Measurements from ENCODE around the gene H3-3A. TPM values are rescaled to one million over a fixed set of nuclear protein-coding genes. Genes with fewer than 3 reads are reported as not detected.

Gene H3-3A
- total RNA-seq, 5 donors from 2014 or later (not counting 1 experiment from before 2014, with no cell fraction given), result 340 to 391 (median 366) TPM

DNA sequence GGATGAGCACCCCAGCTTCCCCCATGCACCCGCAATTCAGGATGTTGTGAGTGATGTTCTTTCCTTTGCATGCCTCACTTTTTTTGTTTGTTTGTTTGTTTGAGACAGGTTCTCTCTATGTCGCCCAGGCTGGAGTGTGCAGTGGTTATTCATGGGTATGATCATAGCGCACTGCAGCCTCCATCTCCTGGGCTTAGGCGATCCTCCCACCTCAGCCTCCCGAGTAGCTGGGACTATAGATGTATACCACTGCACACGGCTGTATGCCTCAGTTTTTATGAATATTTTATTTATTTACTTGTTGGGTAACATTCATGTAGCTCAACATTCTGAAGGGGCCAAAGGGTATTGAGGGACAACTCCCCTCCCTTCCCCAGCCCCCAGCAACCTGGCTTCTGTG lies 54.8 kb downstream of the H3-3A start:
- peaks cover 0 to 11% of the 10 kb centered on the region in 2 experiments for H3K27me3 ChIP-seq (replicated peaks in 1 of 2; ENCODE audit: control insufficient read depth in 2 of 2, extremely low read depth in 1 of 2, insufficient read depth in 2 of 2, low read length in 1 of 2)
- no peaks in the 10 kb centered on the region for H3K36me3 Mint-ChIP-seq
- no peak overlapping the region for H3K4me3 ChIP-seq (ENCODE audit: control insufficient read depth in 1 of 2, extremely low read depth in 1 of 2, low read length in 1 of 2)
- POLR2A ChIA-PET, result interaction anchor here in 1 of 2 donors (0.5 kb wide), 1 partner anchor 68 kb away, joined by 3 read pairs; no protein-coding TSS in a partner anchor
- peaks cover under 1 to 18% (median 8%) of the 10 kb centered on the region in 3 donors for H3K4me1 Mint-ChIP-seq
- WGBS (ENCODE audit: insufficient coverage), result 88% methylated on average over 1 of the region's 6 CpGs
- H3K27ac ChIP-seq (ENCODE audit: low read length), result no peak overlapping the region
- ATAC-seq (replicated peaks in 1 of 4) (no peak), DNase-seq (no peak)
- H3K4me3 Mint-ChIP-seq, result no peak overlapping the region
- no peak overlapping the region for H3K27ac Mint-ChIP-seq
- no peaks in the 10 kb centered on the region for H3K9me3 Mint-ChIP-seq
- no peaks in the 10 kb centered on the region for H3K9me3 ChIP-seq
- no peaks in the 10 kb centered on the region for H3K36me3 ChIP-seq (ENCODE audit: control insufficient read depth in 2 of 2, extremely low read depth in 1 of 2, insufficient read depth in 1 of 2, low read length in 1 of 2)
- H3K4me1 ChIP-seq (ENCODE audit: control insufficient read depth in 1 of 2, extremely low read depth in 1 of 2, insufficient read depth in 2 of 2, low read length in 2 of 2), result peaks cover 7 to 12% of the 10 kb centered on the region in 2 experiments
- CTCF ChIA-PET, result interaction anchor here in 1 of 2 donors (1.0 kb wide), 1 partner anchor 53 kb away, joined by 6 read pairs; no protein-coding TSS in a partner anchor
- H3K27me3 Mint-ChIP-seq, result no peaks in the 10 kb centered on the region

DNA sequence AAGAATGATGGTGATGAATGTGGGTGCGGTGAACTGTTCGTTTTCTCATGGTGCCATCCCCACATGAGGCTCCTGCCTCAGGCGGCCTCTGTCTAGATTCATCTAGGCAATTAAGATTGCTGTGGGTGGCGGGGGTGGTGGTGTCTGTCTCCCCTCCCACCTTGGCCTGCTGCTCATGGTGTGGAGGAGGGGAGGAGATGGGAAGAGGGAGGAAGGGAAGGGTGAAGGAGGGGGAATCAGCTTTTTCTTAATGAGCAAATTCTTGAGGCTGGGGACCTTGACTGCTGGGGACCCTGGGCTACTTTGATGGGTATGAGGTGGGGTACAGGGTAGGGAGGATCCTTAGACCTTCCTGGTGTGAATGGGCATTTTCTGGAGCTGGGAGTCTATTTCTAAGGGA lies 55.8 kb downstream of the H3-3A start:
- Histone ChIP-seq H3K36me3 (ENCODE audit: control insufficient read depth in 2 of 2, extremely low read depth in 1 of 2, insufficient read depth in 1 of 2, low read length in 1 of 2) (no peaks in the 10 kb centered on the region), H3K9me3 (no peaks in the 10 kb centered on the region), H3K27me3 (replicated peaks in 1 of 2; ENCODE audit: control insufficient read depth in 2 of 2, extremely low read depth in 1 of 2, insufficient read depth in 2 of 2, low read length in 1 of 2) (peaks cover 0 to 11% of the 10 kb centered on the region in 2 experiments), H3K4me3 (ENCODE audit: control insufficient read depth in 1 of 2, extremely low read depth in 1 of 2, low read length in 1 of 2) (no peak overlapping the region), H3K27ac (ENCODE audit: low read length) (no peak overlapping the region), H3K4me1 (ENCODE audit: control insufficient read depth in 1 of 2, extremely low read depth in 1 of 2, insufficient read depth in 2 of 2, low read length in 2 of 2) (peaks cover 7 to 22% of the 10 kb centered on the region in 2 experiments)
- POLR2A ChIA-PET, result interaction anchor here in 1 of 2 donors (0.6 kb wide), 2 partner anchors 20 to 277 kb away, joined by 4 read pairs; no protein-coding TSS in a partner anchor
- no peak for DNase-seq
- Mint-ChIP-seq H3K4me3 (no peak overlapping the region), H3K4me1 (peaks cover 7 to 21% (median 14%) of the 10 kb centered on the region in 3 donors), H3K27me3 (no peaks in the 10 kb centered on the region), H3K36me3 (no peaks in the 10 kb centered on the region), H3K9me3 (no peaks in the 10 kb centered on the region), H3K27ac (no peak overlapping the region)
- CTCF ChIA-PET, result interaction anchor here (0.5 to 1.4 kb wide), 2 partner anchors 54 to 162 kb away, joined by 3 read pairs; no protein-coding TSS in a partner anchor
- WGBS (ENCODE audit: insufficient coverage), result 80% methylated on average over 1 of the region's 4 CpGs
- no peak for ATAC-seq (replicated peaks in 1 of 4)

DNA sequence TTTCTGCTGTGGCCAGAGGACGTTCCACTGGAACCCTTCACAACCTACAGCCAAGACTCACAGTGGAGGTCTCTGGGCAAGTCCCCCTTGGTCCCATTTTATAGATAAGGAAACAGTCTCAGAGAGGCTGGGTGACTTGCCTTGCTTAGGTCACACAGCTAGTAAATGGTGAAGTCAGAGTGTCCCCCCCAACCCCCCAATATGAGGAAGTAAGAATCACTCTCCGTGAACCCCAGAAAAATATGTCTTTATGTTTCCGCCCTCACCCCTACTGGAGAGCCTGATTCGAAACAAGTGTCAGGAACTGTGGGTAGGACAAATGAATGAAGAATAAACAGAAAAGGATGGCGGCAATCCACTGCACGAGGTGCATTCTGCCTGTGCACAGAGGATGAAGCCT lies 56.7 kb downstream of the H3-3A start:
- ATAC-seq (replicated peaks in 1 of 4) (no peak), DNase-seq (no peak)
- Histone ChIP-seq H3K9me3 (no peaks in the 10 kb centered on the region), H3K4me1 (ENCODE audit: control insufficient read depth in 1 of 2, extremely low read depth in 1 of 2, insufficient read depth in 2 of 2, low read length in 2 of 2) (peaks cover 7 to 27% of the 10 kb centered on the region in 2 experiments), H3K4me3 (ENCODE audit: control insufficient read depth in 1 of 2, extremely low read depth in 1 of 2, low read length in 1 of 2) (no peak overlapping the region), H3K36me3 (ENCODE audit: control insufficient read depth in 2 of 2, extremely low read depth in 1 of 2, insufficient read depth in 1 of 2, low read length in 1 of 2) (no peaks in the 10 kb centered on the region), H3K27ac (ENCODE audit: low read length) (no peak overlapping the region), H3K27me3 (replicated peaks in 1 of 2; ENCODE audit: control insufficient read depth in 2 of 2, extremely low read depth in 1 of 2, insufficient read depth in 2 of 2, low read length in 1 of 2) (peaks cover 0 to 11% of the 10 kb centered on the region in 2 experiments)
- no peaks in the 10 kb centered on the region for H3K9me3 Mint-ChIP-seq
- ChIA-PET POLR2A (no interaction called here), CTCF (interaction anchor here in 1 of 2 donors (1.4 kb wide), 1 partner anchor 55 kb away, joined by 3 read pairs; no protein-coding TSS in a partner anchor)
- H3K4me3 Mint-ChIP-seq, result no peak overlapping the region
- no peak overlapping the region for H3K27ac Mint-ChIP-seq
- peaks cover 15 to 28% (median 21%) of the 10 kb centered on the region in 3 donors for H3K4me1 Mint-ChIP-seq
- no peaks in the 10 kb centered on the region for H3K27me3 Mint-ChIP-seq
- WGBS (ENCODE audit: insufficient coverage), result 96% methylated on average over 3 of the region's 6 CpGs
- H3K36me3 Mint-ChIP-seq, result no peaks in the 10 kb centered on the region

DNA sequence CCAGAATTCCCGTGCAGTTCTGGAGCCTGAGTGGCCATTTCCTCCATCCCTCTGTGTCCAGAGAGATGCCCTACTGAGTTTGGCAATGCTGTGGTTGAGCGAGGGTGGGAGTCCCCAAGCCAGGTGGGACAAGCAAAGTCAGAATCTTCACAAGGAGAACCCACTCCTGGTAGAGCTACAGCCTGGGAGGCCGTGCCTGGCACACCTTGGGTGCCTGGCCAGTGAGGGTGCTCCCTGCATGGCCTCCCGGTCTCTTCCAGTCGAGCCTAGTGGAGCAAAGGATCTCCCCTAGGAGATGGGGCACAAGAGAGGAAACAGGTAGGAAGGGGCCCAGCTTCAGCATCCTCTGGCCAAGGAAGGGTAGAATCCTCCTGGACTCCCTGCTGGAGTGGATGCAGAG lies 57.9 kb downstream of the H3-3A start:
- POLR2A ChIA-PET, result interaction anchor here in 1 of 2 donors (0.5 to 1.1 kb wide), 2 partner anchors 56 to 197 kb away, joined by 3 to 6 read pairs; no protein-coding TSS in a partner anchor
- WGBS (ENCODE audit: insufficient coverage), result 95% methylated on average over 4 of the region's 5 CpGs

DNA sequence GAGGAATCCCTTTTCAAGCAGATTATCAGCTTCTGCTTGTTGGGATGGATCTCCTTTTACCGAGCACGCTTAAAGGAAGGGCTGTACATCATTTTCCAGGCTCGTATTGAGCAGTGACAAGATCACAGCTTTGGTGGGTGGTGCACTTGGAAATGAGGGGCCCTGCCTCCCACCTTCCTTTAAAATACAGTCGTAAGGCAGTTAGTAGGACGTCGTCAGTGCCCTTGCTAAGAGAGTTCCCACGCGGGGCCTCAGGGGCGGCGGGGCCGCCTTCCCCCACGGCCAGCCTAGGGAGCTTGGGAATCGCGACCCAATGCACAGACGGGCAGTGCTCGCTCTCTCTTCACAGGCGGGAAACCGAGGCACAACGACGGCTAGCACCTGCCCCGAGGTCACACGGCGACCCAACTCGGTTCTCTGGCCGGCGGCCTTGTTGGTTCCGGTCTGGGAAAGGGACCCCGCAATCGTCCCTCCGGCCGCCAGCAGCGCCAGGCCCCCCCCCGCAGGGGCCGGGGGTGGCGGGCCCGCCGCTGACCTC lies 58.6 kb downstream of the H3-3A start:
- ATAC-seq (replicated peaks in 1 of 4) (no peak), DNase-seq (no peak)
- ChIA-PET POLR2A (interaction anchor here in 1 of 2 donors (1.1 kb wide), 1 partner anchor 56 kb away, joined by 3 read pairs; no protein-coding TSS in a partner anchor), CTCF (interaction anchor here (0.7 to 1.6 kb wide), 5 partner anchors 56 to 277 kb away, joined by 3 to 12 read pairs (median 4); no protein-coding TSS in a partner anchor)
- Mint-ChIP-seq H3K9me3 (no peaks in the 10 kb centered on the region), H3K27me3 (no peaks in the 10 kb centered on the region), H3K36me3 (no peaks in the 10 kb centered on the region), H3K27ac (peak overlapping the region; percentile 75 to 83), H3K4me3 (peak overlapping the region; percentile 74 to 82 (median 76)), H3K4me1 (peaks cover 25 to 42% (median 29%) of the 10 kb centered on the region in 3 donors)
- H3K27me3 ChIP-seq (replicated peaks in 1 of 2; ENCODE audit: control insufficient read depth in 2 of 2, extremely low read depth in 1 of 2, insufficient read depth in 2 of 2, low read length in 1 of 2), result peaks cover 0 to 16% of the 10 kb centered on the region in 2 experiments
- no peaks in the 10 kb centered on the region for H3K9me3 ChIP-seq
- peak overlapping the region; percentile 44 for H3K27ac ChIP-seq (ENCODE audit: low read length)
- peaks cover 7 to 35% of the 10 kb centered on the region in 2 experiments for H3K4me1 ChIP-seq (ENCODE audit: control insufficient read depth in 1 of 2, extremely low read depth in 1 of 2, insufficient read depth in 2 of 2, low read length in 2 of 2)
- peak overlapping the region; percentile 47 to 48 for H3K4me3 ChIP-seq (ENCODE audit: control insufficient read depth in 1 of 2, extremely low read depth in 1 of 2, low read length in 1 of 2)
- H3K36me3 ChIP-seq (ENCODE audit: control insufficient read depth in 2 of 2, extremely low read depth in 1 of 2, insufficient read depth in 1 of 2, low read length in 1 of 2), result no peaks in the 10 kb centered on the region
- WGBS (ENCODE audit: insufficient coverage), result 8% methylated on average over 34 of the region's 37 CpGs

More for the DNA sequence above, 57.9 kb downstream of the H3-3A start:
- peak overlapping the region; percentile 74 to 82 (median 76) for H3K4me3 Mint-ChIP-seq
- Histone ChIP-seq H3K27me3 (replicated peaks in 1 of 2; ENCODE audit: control insufficient read depth in 2 of 2, extremely low read depth in 1 of 2, insufficient read depth in 2 of 2, low read length in 1 of 2) (peaks cover 0 to 13% of the 10 kb centered on the region in 2 experiments), H3K4me1 (ENCODE audit: control insufficient read depth in 1 of 2, extremely low read depth in 1 of 2, insufficient read depth in 2 of 2, low read length in 2 of 2) (peaks cover 7 to 33% of the 10 kb centered on the region in 2 experiments), H3K27ac (ENCODE audit: low read length) (no peak overlapping the region), H3K9me3 (no peaks in the 10 kb centered on the region), H3K36me3 (ENCODE audit: control insufficient read depth in 2 of 2, extremely low read depth in 1 of 2, insufficient read depth in 1 of 2, low read length in 1 of 2) (no peaks in the 10 kb centered on the region), H3K4me3 (ENCODE audit: control insufficient read depth in 1 of 2, extremely low read depth in 1 of 2, low read length in 1 of 2) (no peak overlapping the region)
- DNase-seq (no peak), ATAC-seq (replicated peaks in 1 of 4) (no peak)
- peaks cover 23 to 39% (median 28%) of the 10 kb centered on the region in 3 donors for H3K4me1 Mint-ChIP-seq
- CTCF ChIA-PET, result interaction anchor here (0.7 to 1.6 kb wide), 4 partner anchors 55 to 276 kb away, joined by 3 to 12 read pairs (median 4); no protein-coding TSS in a partner anchor
- H3K27me3 Mint-ChIP-seq, result no peaks in the 10 kb centered on the region
- peak overlapping the region in 1 of 2 donors; percentile 83 for H3K27ac Mint-ChIP-seq
- no peaks in the 10 kb centered on the region for H3K36me3 Mint-ChIP-seq
- H3K9me3 Mint-ChIP-seq, result no peaks in the 10 kb centered on the region

Data from T-cell (primary cell).